Mesodermal cell (in vitro differentiated cells): ENCODE measurements around the gene TRPM2.
"Not testable (repeated sequence)": the region's sequence is repeated elsewhere in the genome, so short reads cannot be mapped to it uniquely, and the experiment has no call there.

Experiments
- H3K27ac ChIP-seq: 2 replicates; pipeline ENCODE4 v1.7.0; 2013; ENCODE audit warnings: mild to moderate bottlenecking, low read depth, low read length, moderate library complexity; ENCODE audit not compliant: severe bottlenecking
- H3K36me3 ChIP-seq: 2 replicates; pipeline ENCODE4 v1.7.1; 2013; ENCODE audit warnings: mild to moderate bottlenecking, low read length, moderate library complexity; ENCODE audit not compliant: control insufficient read depth, insufficient read depth
- H3K4me1 ChIP-seq: one replicate; pipeline ENCODE4 v1.7.1; 2013; ENCODE audit warnings: mild to moderate bottlenecking, low read length; ENCODE audit not compliant: insufficient read depth, control insufficient read depth, poor library complexity, severe bottlenecking
- H3K4me3 ChIP-seq: 2 replicates; pipeline ENCODE4 v1.7.0; 2013; ENCODE audit warnings: low read length, control low read depth, mild to moderate bottlenecking; ENCODE audit not compliant: insufficient read depth, poor library complexity, severe bottlenecking; ENCODE audit errors: extremely low read depth
- H3K9me3 ChIP-seq: 2 replicates; pipeline ENCODE4 v1.7.1; 2013; ENCODE audit warnings: mild to moderate bottlenecking, low read length, moderate library complexity; ENCODE audit not compliant: control insufficient read depth
- WGBS, 2 experiments: methylation state at CpG; one replicate each; pipeline ENCODE4 v1.1.5; 2013; ENCODE audit warnings: missing lambda C conversion rate in 2 of 2; ENCODE audit not compliant: insufficient coverage in 2 of 2; 5-methylcytosine and 5-hydroxymethylcytosine counted together

TRPM2 gene

GRCh38 chr21:44408226-44408625 is 54.8 kb downstream of the TRPM2 start:
- Histone ChIP-seq H3K27ac (no peak overlapping the region), H3K9me3 (peaks cover 7% of the 10 kb centered on the region), H3K4me1 (no peaks in the 10 kb centered on the region), H3K36me3 (no peaks in the 10 kb centered on the region), H3K4me3 (no peak overlapping the region)
- WGBS, 2 experiments, result 86 to 94% methylated on average over 9 to 15 of the region's 15 CpGs

GRCh38 chr21:44413566-44414290 is 60.3 kb downstream of the TRPM2 start:
- H3K27ac ChIP-seq, result no peak overlapping the region
- peaks cover 4% of the 10 kb centered on the region for H3K9me3 ChIP-seq
- 93 to 94% methylated on average over 24 to 27 of the region's 27 CpGs for WGBS, 2 experiments
- H3K36me3 ChIP-seq, result no peaks in the 10 kb centered on the region
- no peaks in the 10 kb centered on the region for H3K4me1 ChIP-seq
- no peak overlapping the region for H3K4me3 ChIP-seq

GRCh38 chr21:44414291-44415072 is 61.1 kb downstream of the TRPM2 start:
- Histone ChIP-seq H3K36me3 (no peaks in the 10 kb centered on the region), H3K4me3 (no peak overlapping the region), H3K4me1 (no peaks in the 10 kb centered on the region), H3K27ac (no peak overlapping the region), H3K9me3 (no peaks in the 10 kb centered on the region)
- WGBS, 2 experiments, result 85 to 88% methylated on average over 25 to 30 of the region's 30 CpGs

GRCh38 chr21:44415073-44416025 is 61.9 kb downstream of the TRPM2 start:
- no peaks in the 10 kb centered on the region for H3K9me3 ChIP-seq
- no peak overlapping the region for H3K4me3 ChIP-seq
- no peaks in the 10 kb centered on the region for H3K36me3 ChIP-seq
- WGBS, 2 experiments, result 67% methylated on average over 24 of the region's 24 CpGs
- no peak overlapping the region for H3K27ac ChIP-seq
- H3K4me1 ChIP-seq, result no peaks in the 10 kb centered on the region

GRCh38 chr21:44416193-44416592 is 62.8 kb downstream of the TRPM2 start:
- no peaks in the 10 kb centered on the region for H3K9me3 ChIP-seq
- no peaks in the 10 kb centered on the region for H3K4me1 ChIP-seq
- no peak overlapping the region for H3K27ac ChIP-seq
- WGBS, 2 experiments, result 78 to 88% methylated on average over 6 to 8 of the region's 8 CpGs
- no peak overlapping the region for H3K4me3 ChIP-seq
- H3K36me3 ChIP-seq, result no peaks in the 10 kb centered on the region

- not testable (repeated sequence) for H3K9me3 ChIP-seq, H3K4me1 ChIP-seq, H3K4me3 ChIP-seq, H3K27ac ChIP-seq, H3K36me3 ChIP-seq
- WGBS, 2 experiments, result 86 to 97% methylated on average over 15 to 17 of the region's 21 CpGs
These were observed 64.2 kb downstream of the TRPM2 start for GRCh38 chr21:44417621-44418107.

GRCh38 chr21:44418108-44418875 is 64.9 kb downstream of the TRPM2 start:
- no peaks in the 10 kb centered on the region for H3K9me3 ChIP-seq
- WGBS, 2 experiments, result 85 to 91% methylated on average over 19 to 22 of the region's 25 CpGs

GRCh38 chr21:44418876-44419230 is 65.4 kb downstream of the TRPM2 start:
- H3K36me3 ChIP-seq, result no peaks in the 10 kb centered on the region
- no peaks in the 10 kb centered on the region for H3K9me3 ChIP-seq
- no peaks in the 10 kb centered on the region for H3K4me1 ChIP-seq
- 94 to 98% methylated on average over 5 to 6 of the region's 8 CpGs for whole genome bisulfite sequencing, 2 experiments
- no peak overlapping the region for H3K27ac ChIP-seq
- no peak overlapping the region for H3K4me3 ChIP-seq

More at GRCh38 chr21:44418108-44418875, 64.9 kb downstream of the TRPM2 start:
- no peak overlapping the region for H3K27ac ChIP-seq
- no peaks in the 10 kb centered on the region for H3K4me1 ChIP-seq
- no peaks in the 10 kb centered on the region for H3K36me3 ChIP-seq
- no peak overlapping the region for H3K4me3 ChIP-seq

GRCh38 chr21:44419679-44420078 is 66.3 kb downstream of the TRPM2 start:
- no peak overlapping the region for H3K4me3 ChIP-seq
- no peak overlapping the region for H3K27ac ChIP-seq
- 100% methylated on average over 2 to 3 of the region's 3 CpGs for WGBS, 2 experiments
- no peaks in the 10 kb centered on the region for H3K9me3 ChIP-seq
- no peaks in the 10 kb centered on the region for H3K4me1 ChIP-seq
- H3K36me3 ChIP-seq, result no peaks in the 10 kb centered on the region
